SK-N-SH treated with all-trans-retinoic acid at 6 μM for 48 hours (cell line): ENCODE results near the gene RNF224.

Experiments used
- BACH2 ChIP-seq: fragments of 250-450 bp; sonication (Bioruptor Pico); IDR thresholded peaks from 2 replicates; pipeline ENCODE4 v1.9.0; 2021; ENCODE audit warnings: mild to moderate bottlenecking, borderline replicate concordance
- CSDC2 ChIP-seq: fragments of 250-450 bp; sonication (Bioruptor Pico); IDR thresholded peaks from 2 replicates; pipeline ENCODE4 v1.5.0; 2020; ENCODE audit warnings: mild to moderate bottlenecking, moderate library complexity
- ESRRG ChIP-seq: fragments of 250-450 bp; sonication (Bioruptor Pico); IDR thresholded peaks from 2 replicates; pipeline ENCODE4 v1.6.1; 2021; ENCODE audit warnings: mild to moderate bottlenecking
- GLIS3 ChIP-seq: fragments of 250-450 bp; sonication (Bioruptor Pico); IDR thresholded peaks from 2 replicates; pipeline ENCODE4 v1.5.0; 2020; ENCODE audit warnings: mild to moderate bottlenecking, moderate library complexity
- ISL1 ChIP-seq: fragments of 250-450 bp; sonication (Bioruptor Pico); IDR thresholded peaks from 2 replicates; pipeline ENCODE4 v2.1.2; 2022; ENCODE audit warnings: mild to moderate bottlenecking, moderate library complexity
- SNAI2 ChIP-seq: fragments of 250-450 bp; sonication (Bioruptor Pico); IDR thresholded peaks from 2 replicates; pipeline ENCODE4 v1.5.0; 2020; ENCODE audit warnings: mild to moderate bottlenecking, moderate library complexity
- ZFP3 ChIP-seq: fragments of 250-450 bp; sonication (Bioruptor Pico); IDR thresholded peaks from 2 replicates; pipeline ENCODE4 v1.5.0; 2020; ENCODE audit warnings: mild to moderate bottlenecking, moderate library complexity
- ZFP30 ChIP-seq: fragments of 450-650 bp; formaldehyde crosslinking; IDR thresholded peaks from 2 replicates; pipeline ENCODE4 v1.5.0; 2022; ENCODE audit warnings: mild to moderate bottlenecking, moderate library complexity
- ZNF565 ChIP-seq: fragments of 450-650 bp; formaldehyde crosslinking; conservative IDR thresholded peaks from 2 replicates; pipeline ENCODE4 v1.5.0; 2020; ENCODE audit warnings: low read depth, mild to moderate bottlenecking, moderate library complexity
- ZNF70 ChIP-seq: fragments of 450-650 bp; formaldehyde crosslinking; IDR thresholded peaks from 2 replicates; pipeline ENCODE4 v1.5.0; 2020; ENCODE audit warnings: mild to moderate bottlenecking, moderate library complexity
- TF ChIP-seq, protein P1 (sequence below): fragments of 250-450 bp; sonication (Bioruptor Pico); IDR thresholded peaks from 2 replicates; pipeline ENCODE4 v1.8.0; 2020; ENCODE audit warnings: mild to moderate bottlenecking, moderate library complexity, borderline replicate concordance
- TF ChIP-seq, protein P2 (sequence below): fragments of 250-450 bp; sonication (Bioruptor Pico); IDR thresholded peaks from 2 replicates; pipeline ENCODE4 v1.5.1; 2020; ENCODE audit warnings: low read depth, mild to moderate bottlenecking, moderate library complexity
- TF ChIP-seq, protein P3 (sequence below): fragments of 250-450 bp; sonication (Bioruptor Pico); IDR thresholded peaks from 2 replicates; pipeline ENCODE4 v1.5.1; 2021; ENCODE audit warnings: mild to moderate bottlenecking, moderate library complexity
- TF ChIP-seq, protein P4 (sequence below): fragments of 250-450 bp; sonication (Bioruptor Pico); IDR thresholded peaks from 2 replicates; pipeline ENCODE4 v1.8.0; 2021; ENCODE audit warnings: low read depth, mild to moderate bottlenecking, moderate library complexity, borderline replicate concordance

DNA sequence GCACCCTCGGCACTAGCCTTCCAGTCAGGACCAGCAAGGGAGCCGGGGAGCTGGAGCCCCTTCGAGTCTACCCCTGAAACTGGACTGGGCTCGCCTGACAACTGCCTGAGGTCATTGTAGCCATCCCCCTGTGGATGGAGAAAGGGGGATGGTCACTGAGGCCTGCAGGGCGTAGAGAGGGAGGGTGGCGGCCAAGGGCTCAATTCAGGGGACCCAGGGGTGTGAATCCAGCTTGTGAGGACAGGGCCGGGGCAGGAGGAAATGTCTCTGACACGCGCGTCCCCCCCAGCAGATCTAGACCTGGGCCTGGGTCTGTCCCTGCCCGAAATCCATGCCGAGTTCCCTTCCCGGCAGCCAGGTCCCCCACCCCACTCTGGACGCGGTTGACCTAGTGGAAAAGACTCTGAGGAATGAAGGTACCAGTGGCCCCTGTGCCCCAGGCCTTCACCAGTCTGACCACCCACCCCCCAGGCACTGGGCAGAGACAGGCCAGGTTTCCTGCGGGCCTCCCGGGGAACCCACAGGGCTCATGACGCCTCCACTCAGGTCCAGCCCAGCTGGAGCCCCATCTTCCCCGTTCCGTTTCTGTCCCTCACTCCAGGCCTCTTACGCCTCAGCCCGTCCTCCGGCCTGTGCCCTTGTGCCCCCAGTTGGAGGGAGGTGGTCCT, 4.2 kb downstream of the RNF224 start:
- TF ChIP-seq SNAI2 (CRISPR knock-in tag) (no peak), ZFP3 (CRISPR knock-in tag) (no peak), ZNF565 (CRISPR knock-in tag) (no peak), ZFP30 (no peak), ISL1 (no peak), GLIS3 (CRISPR knock-in tag) (no peak), ESRRG (no peak), CSDC2 (CRISPR knock-in tag) (no peak), ZNF70 (CRISPR knock-in tag) (no peak), BACH2 (no peak)
- TF ChIP-seq, protein P1, sequence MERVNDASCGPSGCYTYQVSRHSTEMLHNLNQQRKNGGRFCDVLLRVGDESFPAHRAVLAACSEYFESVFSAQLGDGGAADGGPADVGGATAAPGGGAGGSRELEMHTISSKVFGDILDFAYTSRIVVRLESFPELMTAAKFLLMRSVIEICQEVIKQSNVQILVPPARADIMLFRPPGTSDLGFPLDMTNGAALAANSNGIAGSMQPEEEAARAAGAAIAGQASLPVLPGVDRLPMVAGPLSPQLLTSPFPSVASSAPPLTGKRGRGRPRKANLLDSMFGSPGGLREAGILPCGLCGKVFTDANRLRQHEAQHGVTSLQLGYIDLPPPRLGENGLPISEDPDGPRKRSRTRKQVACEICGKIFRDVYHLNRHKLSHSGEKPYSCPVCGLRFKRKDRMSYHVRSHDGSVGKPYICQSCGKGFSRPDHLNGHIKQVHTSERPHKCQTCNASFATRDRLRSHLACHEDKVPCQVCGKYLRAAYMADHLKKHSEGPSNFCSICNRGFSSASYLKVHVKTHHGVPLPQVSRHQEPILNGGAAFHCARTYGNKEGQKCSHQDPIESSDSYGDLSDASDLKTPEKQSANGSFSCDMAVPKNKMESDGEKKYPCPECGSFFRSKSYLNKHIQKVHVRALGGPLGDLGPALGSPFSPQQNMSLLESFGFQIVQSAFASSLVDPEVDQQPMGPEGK: no peak
- TF ChIP-seq, protein P2, sequence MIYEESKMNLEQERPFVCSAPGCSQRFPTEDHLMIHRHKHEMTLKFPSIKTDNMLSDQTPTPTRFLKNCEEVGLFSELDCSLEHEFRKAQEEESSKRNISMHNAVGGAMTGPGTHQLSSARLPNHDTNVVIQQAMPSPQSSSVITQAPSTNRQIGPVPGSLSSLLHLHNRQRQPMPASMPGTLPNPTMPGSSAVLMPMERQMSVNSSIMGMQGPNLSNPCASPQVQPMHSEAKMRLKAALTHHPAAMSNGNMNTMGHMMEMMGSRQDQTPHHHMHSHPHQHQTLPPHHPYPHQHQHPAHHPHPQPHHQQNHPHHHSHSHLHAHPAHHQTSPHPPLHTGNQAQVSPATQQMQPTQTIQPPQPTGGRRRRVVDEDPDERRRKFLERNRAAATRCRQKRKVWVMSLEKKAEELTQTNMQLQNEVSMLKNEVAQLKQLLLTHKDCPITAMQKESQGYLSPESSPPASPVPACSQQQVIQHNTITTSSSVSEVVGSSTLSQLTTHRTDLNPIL (CRISPR knock-in tag): no peak
- TF ChIP-seq, protein P3, sequence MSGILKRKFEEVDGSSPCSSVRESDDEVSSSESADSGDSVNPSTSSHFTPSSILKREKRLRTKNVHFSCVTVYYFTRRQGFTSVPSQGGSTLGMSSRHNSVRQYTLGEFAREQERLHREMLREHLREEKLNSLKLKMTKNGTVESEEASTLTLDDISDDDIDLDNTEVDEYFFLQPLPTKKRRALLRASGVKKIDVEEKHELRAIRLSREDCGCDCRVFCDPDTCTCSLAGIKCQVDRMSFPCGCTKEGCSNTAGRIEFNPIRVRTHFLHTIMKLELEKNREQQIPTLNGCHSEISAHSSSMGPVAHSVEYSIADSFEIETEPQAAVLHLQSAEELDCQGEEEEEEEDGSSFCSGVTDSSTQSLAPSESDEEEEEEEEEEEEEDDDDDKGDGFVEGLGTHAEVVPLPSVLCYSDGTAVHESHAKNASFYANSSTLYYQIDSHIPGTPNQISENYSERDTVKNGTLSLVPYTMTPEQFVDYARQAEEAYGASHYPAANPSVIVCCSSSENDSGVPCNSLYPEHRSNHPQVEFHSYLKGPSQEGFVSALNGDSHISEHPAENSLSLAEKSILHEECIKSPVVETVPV (CRISPR knock-in tag): no peak
- TF ChIP-seq, protein P4, sequence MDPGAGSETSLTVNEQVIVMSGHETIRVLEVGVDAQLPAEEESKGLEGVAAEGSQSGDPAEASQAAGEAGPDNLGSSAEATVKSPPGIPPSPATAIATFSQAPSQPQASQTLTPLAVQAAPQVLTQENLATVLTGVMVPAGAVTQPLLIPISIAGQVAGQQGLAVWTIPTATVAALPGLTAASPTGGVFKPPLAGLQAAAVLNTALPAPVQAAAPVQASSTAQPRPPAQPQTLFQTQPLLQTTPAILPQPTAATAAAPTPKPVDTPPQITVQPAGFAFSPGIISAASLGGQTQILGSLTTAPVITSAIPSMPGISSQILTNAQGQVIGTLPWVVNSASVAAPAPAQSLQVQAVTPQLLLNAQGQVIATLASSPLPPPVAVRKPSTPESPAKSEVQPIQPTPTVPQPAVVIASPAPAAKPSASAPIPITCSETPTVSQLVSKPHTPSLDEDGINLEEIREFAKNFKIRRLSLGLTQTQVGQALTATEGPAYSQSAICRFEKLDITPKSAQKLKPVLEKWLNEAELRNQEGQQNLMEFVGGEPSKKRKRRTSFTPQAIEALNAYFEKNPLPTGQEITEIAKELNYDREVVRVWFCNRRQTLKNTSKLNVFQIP (CRISPR knock-in tag): no peak
